ENCODE data around the gene GPLD1.
A peak's percentile ranks its signal among the peaks of the same experiment; 100 is the strongest.

The GPLD1 gene

GRCh38 chr6:24432611-24433010, 56.8 kb downstream of the GPLD1 start:
- DNase-seq (ENCODE audit: low read depth) = no peak
- TF ChIP-seq CTCF (IDR thresholded peaks at IDR 0.05; ENCODE audit: low read depth, low read length, missing control alignments) = no peak
- no peak overlapping the region for H3K4me3 ChIP-seq (ENCODE audit: low read depth, low read length)

- peak; percentile 64 for TF ChIP-seq CTCF (IDR thresholded peaks at IDR 0.05; ENCODE audit: low read depth, low read length, missing control alignments)
- DNase-seq (ENCODE audit: low read depth) = no peak
These were observed 58.3 kb downstream of the GPLD1 start for GRCh38 chr6:24431045-24431451.

GRCh38 chr6:24430086-24430485, 59.3 kb downstream of the GPLD1 start:
- DNase-seq (ENCODE audit: low read depth) = no peak

More at GRCh38 chr6:24431045-24431451, 58.3 kb downstream of the GPLD1 start:
- no peak overlapping the region for H3K4me3 ChIP-seq (ENCODE audit: low read depth, low read length)

GRCh38 chr6:24429146-24429545, 60.2 kb downstream of the GPLD1 start:
- DNase-seq (ENCODE audit: low read depth) = no peak
- no peak for TF ChIP-seq CTCF (IDR thresholded peaks at IDR 0.05; ENCODE audit: low read depth, low read length, missing control alignments)
- H3K4me3 ChIP-seq (ENCODE audit: low read depth, low read length) = no peak overlapping the region

More at GRCh38 chr6:24430086-24430485, 59.3 kb downstream of the GPLD1 start:
- no peak for TF ChIP-seq CTCF (IDR thresholded peaks at IDR 0.05; ENCODE audit: low read depth, low read length, missing control alignments)
- H3K4me3 ChIP-seq (ENCODE audit: low read depth, low read length) = no peak overlapping the region

GRCh38 chr6:24428615-24429014, 60.8 kb downstream of the GPLD1 start:
- H3K4me3 ChIP-seq (ENCODE audit: low read depth, low read length) = no peak overlapping the region
- no peak for DNase-seq (ENCODE audit: low read depth)
- no peak for TF ChIP-seq CTCF (IDR thresholded peaks at IDR 0.05; ENCODE audit: low read depth, low read length, missing control alignments)

GRCh38 chr6:24426729-24427446, 62.5 kb downstream of the GPLD1 start:
- no peak overlapping the region for H3K4me3 ChIP-seq (ENCODE audit: low read depth, low read length)
- DNase-seq (ENCODE audit: low read depth) = no peak
- no peak for TF ChIP-seq CTCF (IDR thresholded peaks at IDR 0.05; ENCODE audit: low read depth, low read length, missing control alignments)

- TF ChIP-seq CTCF (IDR thresholded peaks at IDR 0.05; ENCODE audit: low read depth, low read length, missing control alignments) = no peak
- no peak overlapping the region for H3K4me3 ChIP-seq (ENCODE audit: low read depth, low read length)
- no peak for DNase-seq (ENCODE audit: low read depth)
These were observed 64.3 kb downstream of the GPLD1 start for GRCh38 chr6:24425091-24425490.

Data from GM12864 (cell line).